HK-2 (cell line): Measurements from ENCODE around the gene WNT11.

ENCODE experiments used
- DNase-seq: peaks from one replicate; pipeline ENCODE4 v3.0.0-alpha.2; 2018; ENCODE audit not compliant: unreplicated experiment

Gene WNT11

GRCh38 chr11:76176463-76176862, 29.8 kb downstream of the WNT11 start:
- DNase-seq, result no peak

- DNase-seq, result no peak
Measured at GRCh38 chr11:76175783-76176182, 30.5 kb downstream of the WNT11 start.

DNA sequence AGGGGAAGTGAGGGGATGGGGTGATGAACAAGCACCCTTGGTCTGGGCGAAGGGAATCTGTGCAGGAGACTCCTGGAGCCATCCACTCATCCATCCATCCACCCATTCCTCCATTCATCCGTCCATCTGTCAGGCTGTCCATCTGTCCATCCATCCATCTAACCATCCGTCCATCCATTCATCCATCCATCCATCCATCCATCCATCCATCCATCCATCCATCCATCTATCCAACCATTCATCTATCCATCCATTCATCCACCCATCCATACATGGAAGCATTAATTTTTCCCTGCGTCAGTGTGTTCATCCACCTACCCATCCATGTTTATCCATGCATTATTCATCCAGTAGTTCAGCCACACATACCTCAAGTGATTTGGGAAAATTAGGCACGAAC, 32.0 kb downstream of the WNT11 start:
- DNase-seq, result no peak

DNA sequence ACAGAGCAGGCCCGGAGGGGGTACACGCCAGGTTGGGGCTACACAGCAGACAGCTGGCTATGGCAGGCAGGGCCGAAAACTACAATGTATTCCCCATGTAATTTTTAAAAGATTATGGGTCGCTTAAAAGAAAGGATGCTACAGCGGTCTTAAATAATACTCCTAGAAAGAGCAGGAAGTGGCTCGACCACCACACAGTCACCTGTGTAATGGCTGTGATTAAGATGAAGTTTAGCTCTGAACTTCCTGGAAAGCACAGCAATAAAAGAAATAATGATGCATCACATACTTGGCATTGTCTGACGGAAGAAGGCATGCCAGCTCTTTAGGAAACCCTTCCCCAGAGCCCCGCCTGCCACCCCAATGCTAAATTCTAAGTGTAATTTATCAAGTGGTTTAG, 32.6 kb downstream of the WNT11 start:
- DNase-seq, result no peak

DNA sequence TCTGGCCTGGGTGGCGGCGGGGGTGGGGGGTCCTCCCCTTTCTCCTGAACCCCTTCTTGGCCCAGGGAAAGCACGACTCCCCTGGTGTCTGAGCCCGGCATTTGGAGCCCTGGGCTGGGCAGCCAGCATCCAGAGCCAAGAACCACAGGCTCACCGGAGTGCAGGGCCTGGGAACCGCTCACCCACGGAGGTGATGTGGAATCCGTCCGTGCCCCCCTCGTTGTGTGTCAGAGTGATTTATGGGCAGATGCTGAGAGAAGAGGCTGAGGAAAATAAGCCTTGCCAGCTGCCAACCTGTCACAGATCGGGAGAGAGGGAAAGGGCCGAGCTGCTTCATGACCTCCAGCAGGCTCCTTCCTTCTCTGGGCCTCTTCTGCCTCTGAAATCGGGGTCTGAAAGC, 33.7 kb downstream of the WNT11 start:
- DNase-seq, result no peak

DNA sequence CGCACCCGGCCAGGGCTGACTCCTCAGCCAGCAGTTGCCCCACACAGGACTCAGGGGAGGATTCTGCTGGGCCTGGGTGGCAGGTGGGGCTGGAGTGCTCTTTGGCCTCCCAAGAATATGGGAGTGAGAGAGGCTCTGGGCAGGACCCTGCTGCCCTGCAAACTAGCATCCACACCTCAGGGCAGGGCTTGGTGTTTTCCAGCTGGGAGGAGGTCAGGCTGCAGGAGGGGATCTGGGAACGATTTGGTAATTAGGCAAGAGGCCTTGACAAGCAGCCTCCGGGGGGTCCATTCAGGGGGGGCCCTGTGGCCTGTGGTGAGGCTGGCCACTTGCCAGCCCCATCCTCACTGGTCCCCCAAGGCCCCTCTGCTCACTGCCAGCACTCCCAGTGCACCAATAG, 35.8 kb downstream of the WNT11 start:
- no peak for DNase-seq

DNA sequence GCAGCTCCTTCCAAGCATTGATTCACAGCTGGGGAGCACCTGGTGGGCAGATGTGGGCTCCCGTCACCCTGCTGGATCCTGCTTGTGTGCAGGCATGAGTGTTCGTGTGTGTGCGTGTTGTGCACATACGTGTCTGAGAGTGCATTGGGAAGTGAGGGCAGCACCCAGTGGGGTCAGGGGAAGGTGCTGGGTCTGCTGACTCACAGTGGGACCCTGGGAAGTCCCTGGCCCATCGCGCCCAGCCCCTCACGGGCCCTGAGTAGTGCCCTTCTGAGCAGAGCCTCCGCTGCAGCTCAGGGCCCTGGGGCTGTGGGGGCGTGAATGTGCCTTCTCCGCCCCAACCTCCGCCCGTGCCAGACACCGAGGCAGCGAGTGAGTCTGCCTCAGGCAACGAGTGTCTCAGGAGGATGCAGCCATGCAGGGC, 36.8 kb downstream of the WNT11 start:
- DNase-seq, result no peak

DNA sequence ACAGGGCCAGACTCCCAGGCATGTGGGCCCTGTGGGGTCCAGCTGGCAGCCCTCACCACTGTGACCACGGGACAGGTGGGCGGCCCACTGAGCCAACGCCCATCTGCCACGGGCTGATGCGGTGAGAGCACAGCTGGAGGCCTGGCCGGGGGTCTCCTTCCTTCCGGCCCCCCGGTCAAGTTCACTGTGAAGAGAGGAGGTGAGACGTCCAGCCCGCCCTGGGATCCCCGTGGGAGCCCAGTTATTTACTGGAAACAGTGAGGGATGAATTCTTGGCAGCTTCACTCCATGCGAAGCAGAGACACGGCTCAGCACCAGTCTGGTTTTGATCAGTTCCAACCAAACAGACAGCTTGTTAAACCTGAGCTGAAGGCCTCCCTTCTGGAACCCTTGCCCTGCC, 38.7 kb downstream of the WNT11 start:
- DNase-seq, result no peak

DNA sequence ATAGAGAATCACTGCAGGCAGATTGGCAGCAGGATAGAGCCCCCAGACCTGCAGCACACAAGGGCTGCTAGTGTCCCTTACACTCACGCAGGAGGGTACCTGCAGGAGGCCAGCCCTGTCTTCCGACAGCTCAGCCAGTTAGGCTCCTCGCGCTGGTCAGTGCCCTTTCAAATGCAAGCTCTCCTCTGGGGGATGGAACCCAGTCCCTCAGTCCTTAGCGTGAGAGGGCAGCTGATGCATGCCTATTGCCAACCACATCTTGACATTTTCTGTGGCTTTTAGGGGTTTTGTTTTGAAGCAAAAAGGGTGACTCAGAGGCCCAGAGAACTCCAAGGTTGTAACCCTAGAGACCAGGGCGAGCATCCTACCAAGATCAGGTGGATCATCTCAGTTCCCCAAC, 40.0 kb downstream of the WNT11 start:
- no peak for DNase-seq

DNA sequence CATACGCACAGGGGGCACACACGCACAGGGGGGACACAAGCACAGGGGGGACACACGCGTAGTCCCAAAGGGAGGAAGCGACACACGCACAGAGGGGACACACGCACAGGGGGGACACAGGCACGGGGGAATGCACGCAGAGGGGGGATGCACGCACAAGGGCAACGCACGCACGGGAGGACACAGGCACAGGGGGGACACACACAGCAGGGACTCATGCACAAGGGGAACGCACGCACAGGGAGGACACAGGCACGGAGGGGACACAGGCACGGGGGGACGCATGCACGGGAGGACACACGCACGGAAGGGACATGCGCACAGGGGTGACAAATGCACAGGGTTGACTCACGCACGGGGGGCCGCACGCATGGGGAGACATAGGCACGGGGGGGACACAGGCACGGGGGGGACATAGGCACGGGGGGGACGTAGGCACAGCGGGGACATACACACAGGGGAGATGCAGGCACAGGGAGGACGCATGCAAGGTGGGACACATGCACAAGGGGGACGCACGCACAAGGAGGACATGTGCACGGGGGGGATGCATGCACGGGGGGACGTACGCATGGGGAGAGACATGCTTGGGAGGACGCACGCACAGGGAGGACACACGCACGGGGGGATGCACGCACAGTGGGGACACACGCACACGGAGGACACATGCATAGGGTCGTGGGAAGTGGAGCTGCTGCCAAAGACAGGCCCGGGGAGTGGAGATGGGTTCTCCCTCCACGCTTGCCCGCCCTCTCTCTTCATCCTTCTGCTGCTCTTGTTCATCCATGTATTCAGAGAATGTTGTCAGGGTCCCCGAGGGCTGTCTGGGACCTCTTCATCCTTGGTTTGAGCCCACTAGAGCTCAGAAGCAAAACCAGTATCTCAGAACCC, 41.2 kb downstream of the WNT11 start:
- DNase-seq, result no peak

- DNase-seq, result no peak
Measured at GRCh38 chr11:76164081-76164480, 42.2 kb downstream of the WNT11 start.

DNA sequence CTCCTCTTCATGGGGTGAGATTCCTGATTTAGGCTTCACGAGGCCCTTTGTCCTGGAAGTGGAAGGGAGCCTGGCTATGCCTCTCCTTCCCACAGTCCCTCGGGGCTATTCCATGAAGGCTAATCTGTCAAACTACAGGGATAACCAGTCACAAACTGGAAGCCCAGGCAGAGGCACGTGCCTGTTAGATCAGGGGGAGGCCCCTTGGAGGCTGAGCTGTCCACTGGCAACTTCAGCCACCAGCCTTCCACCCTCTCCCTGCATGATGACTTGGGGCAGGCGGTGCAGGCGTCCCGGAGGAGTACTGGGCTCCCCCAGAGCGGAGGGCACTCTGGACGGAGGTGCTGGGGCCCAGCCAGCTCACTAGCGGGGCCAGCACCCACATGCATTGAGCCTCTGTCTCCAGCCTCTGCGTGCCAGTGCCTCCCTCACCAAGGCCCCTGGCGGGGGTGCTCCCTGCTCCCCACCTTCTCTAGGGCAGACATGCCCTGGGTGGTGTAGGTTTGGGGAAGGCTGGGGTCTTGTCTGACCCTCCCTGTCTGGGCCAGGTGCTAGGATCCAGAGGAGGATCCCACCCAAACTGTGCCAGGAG, 42.9 kb downstream of the WNT11 start:
- DNase-seq, result no peak

DNA sequence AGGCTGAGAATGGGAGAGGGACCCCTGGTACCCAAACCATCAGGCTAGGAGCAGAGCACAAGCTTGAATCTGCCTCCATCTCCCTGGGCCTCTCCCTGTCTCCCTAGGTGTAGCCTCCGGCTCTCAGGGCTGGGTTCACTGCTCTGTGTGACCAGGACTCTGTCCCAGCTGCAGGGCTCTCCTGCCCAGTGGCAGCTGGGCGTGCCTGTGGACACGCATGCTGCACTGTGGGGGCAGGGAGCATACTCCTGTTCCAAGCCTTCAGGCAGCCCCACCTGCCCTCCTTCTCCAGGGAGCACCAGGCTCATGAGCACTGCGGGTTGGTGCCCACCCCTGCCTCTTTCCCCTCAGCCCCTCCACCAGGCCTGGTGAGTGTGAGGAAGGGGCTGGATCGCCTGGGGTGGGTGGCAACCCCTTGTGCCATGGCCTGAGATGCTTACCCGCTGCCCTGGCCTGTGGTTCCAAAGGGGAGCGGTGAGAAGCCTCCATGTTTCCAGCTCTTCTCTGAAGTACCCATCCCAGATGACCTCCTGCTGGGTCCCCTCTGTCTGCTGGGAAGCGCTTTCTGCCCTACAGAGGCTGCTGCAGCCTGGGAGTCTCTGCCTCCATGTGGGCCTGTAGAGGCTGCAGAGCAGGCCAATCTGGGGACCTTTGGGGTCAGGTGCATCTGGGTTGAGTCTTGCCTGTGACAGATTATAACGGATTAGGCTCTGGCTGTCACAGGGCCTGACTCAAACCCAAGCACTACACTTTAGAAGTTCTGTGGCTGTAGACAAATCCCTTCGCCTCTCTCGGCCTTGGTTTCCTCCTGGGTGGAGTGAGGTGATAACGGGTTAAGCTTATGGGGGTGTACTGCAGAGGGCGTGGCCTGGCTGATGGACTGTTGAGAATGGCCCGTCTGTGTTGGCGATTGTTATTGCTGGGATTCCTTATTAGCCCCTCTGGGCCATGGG, 43.7 kb downstream of the WNT11 start:
- DNase-seq, result no peak

GRCh38 chr11:76161261-76161961, 44.9 kb downstream of the WNT11 start:
- DNase-seq, result no peak

DNA sequence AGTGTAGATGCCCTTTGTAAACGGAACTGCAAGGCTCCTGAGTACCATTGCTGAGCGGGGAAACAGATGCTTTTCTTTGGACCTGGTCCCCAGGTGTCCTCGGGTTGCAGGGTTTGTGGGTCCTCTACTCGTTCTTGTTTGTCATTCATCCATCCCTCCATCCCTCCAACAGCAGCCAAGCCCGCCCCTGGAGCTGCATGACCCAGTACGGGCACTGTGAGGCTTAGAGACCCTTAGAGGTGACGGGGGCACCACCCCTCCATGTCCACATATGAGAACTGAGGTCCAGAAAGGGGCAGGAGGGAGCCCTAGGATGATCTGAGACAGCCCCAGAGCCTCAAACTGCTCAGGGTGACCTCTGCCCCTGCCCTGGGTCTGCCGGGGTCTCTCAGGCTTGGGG, 45.4 kb downstream of the WNT11 start:
- no peak for DNase-seq

GRCh38 chr11:76159983-76160661, 46.2 kb downstream of the WNT11 start:
- DNase-seq, result no peak

GRCh38 chr11:76159303-76159937, 46.9 kb downstream of the WNT11 start:
- DNase-seq, result no peak

- no peak for DNase-seq
Measured at GRCh38 chr11:76158394-76159302, 47.7 kb downstream of the WNT11 start.

GRCh38 chr11:76157891-76158290, 48.4 kb downstream of the WNT11 start:
- DNase-seq, result no peak
